Pulmonary artery endothelial cell (primary cell): Measurements from ENCODE around the gene CALU. TPM values are rescaled to one million over a fixed set of nuclear protein-coding genes. Genes with fewer than 3 reads are reported as not detected.

Experiments used
- DNase-seq: peaks from one replicate; pipeline ENCODE4 v3.0.0-alpha.2; 2011; ENCODE audit warnings: low read depth, low spot score
- total RNA-seq: library from RNA; depleted of rRNA; stranded (reverse); fragments of >200 nt; gene quantifications from 2 replicates; pipeline ENCODE4 v1.2.3, GENCODE V29; 2014

CALU gene
- total RNA-seq, 1 donor from 2014 or later: 381 TPM

- no peak for DNase-seq
These were observed 71.8 kb downstream of the CALU start for GRCh38 chr7:128810997-128811396.

GRCh38 chr7:128811631-128812430 is 72.7 kb downstream of the CALU start:
- no peak for DNase-seq

- no peak for DNase-seq
These were observed 73.5 kb downstream of the CALU start for GRCh38 chr7:128812514-128813168.

DNA sequence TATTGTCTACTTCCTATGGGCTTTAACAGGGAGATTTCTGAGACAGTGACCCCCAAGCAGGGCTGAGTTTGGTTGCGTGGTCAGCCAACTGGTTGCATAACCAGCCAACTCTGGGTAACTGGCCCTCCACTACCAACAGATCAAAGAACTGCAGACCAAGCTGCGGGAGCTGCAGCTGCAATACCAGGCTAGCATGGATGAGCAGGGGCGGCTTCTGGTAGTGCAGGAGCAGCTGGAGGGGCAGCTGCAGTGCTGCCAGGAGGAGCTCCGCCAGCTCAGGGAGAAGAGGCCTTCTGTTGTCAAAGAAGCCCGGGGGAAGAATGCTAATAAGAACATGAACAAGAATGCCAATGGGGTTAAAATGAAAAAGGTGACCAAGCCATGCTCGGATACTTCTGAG is 75.3 kb downstream of the CALU start:
- no peak for DNase-seq

DNA sequence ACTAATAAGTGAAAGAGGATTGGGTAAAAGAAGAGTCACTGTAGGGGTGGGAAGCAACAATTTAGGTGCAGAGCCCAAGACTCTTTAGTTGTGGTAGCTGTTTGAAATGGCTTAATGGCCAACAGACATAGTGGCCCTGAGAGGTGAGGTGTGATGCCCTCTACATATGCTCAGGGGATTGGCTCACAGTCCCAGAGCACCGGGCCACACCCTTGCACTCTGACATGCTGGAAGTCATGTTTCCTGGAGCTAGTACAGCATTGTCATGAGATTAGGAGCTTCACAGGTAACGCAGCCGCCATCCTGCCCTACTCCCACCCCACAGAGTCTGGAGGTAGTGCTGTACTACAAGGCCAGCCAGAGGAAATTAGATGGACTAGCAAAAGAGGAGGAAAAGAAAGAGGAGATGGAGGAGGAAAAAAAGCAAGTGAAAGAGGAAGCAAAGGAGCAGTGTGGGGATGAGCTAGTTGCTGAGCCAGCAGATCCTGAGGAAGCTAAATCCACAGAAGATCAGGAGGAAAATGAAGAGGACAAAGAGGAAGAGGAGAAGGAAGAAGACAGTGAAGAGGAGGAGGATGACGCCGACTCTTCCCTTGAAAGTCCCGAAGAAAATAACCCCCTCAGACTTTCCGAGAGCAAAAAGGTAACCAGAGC is 76.3 kb downstream of the CALU start:
- DNase-seq: no peak

- DNase-seq: no peak
These were observed 79.5 kb downstream of the CALU start for GRCh38 chr7:128818694-128819093.

Other genes starting within 250 kb of the CALU start
- gene GARIN1A, start 67.1 kb upstream of the CALU start, total RNA-seq: 0.13 and 0.18 TPM in 2 replicates
- gene OPN1SW, start 36.4 kb downstream of the CALU start, total RNA-seq: not detected in 2 replicates
- gene CCDC136, start 52.6 kb downstream of the CALU start, total RNA-seq: 2.7 and 4.5 TPM in 2 replicates
- 133 and 167 TPM in 2 replicates for gene FLNC, start 91.0 kb downstream of the CALU start, total RNA-seq
- 85.0 and 90.3 TPM in 2 replicates for gene ATP6V1F, start 123.5 kb downstream of the CALU start, total RNA-seq
- gene KCP, start 171.3 kb downstream of the CALU start, total RNA-seq: 0.04 TPM in 1 of 2 replicates, not detected in the other
- gene IRF5, start 198.6 kb downstream of the CALU start, total RNA-seq: 0.18 and 0.26 TPM in 2 replicates